Stimulated activated effector memory CD8-positive, alpha-beta T cell treated with anti-CD3 and anti-CD28 coated beads, Interleukin-12 subunit alpha, Interleukin-12 subunit beta, amount 100 ng/mL, for 72 hours (primary cell): ENCODE results near the gene ALDH7A1.
"Not testable (repeated sequence)": the region's sequence is repeated elsewhere in the genome, so short reads cannot be mapped to it uniquely, and the experiment has no call there.

ENCODE experiments used
- ATAC-seq: fragments of 150-1000 bp; cut with Tn5 transposase; 2 replicates; pipeline ENCODE4 v1.10.0; 2021
- DNase-seq, 2 donors: peaks; one replicate each; pipeline ENCODE4 v3.0.0; 2021 to 2022; ENCODE audit warnings: low spot score in 2 of 2
- H3K27ac Mint-ChIP-seq: one replicate; pipeline ENCODE4 v1.8.0; 2022; ENCODE audit warnings: mild to moderate bottlenecking, mixed read lengths
- H3K36me3 Mint-ChIP-seq: one replicate; pipeline ENCODE4 v1.8.0; 2022; ENCODE audit warnings: mild to moderate bottlenecking, mixed read lengths
- H3K4me1 Mint-ChIP-seq: one replicate; pipeline ENCODE4 v1.8.0; 2022; ENCODE audit warnings: mixed read lengths
- H3K4me3 Mint-ChIP-seq: one replicate; pipeline ENCODE4 v1.8.0; 2022; ENCODE audit warnings: mild to moderate bottlenecking, mixed read lengths
- H3K9me3 Mint-ChIP-seq: one replicate; pipeline ENCODE4 v1.8.0; 2022; ENCODE audit warnings: mixed read lengths

Gene ALDH7A1

GRCh38 chr5:126527158-126527557 lies 67.9 kb downstream of the ALDH7A1 start:
- H3K9me3 Mint-ChIP-seq = no peaks in the 10 kb centered on the region
- no peak overlapping the region for H3K27ac Mint-ChIP-seq
- no peak for ATAC-seq
- no peaks in the 10 kb centered on the region for H3K36me3 Mint-ChIP-seq
- H3K4me1 Mint-ChIP-seq = no peaks in the 10 kb centered on the region
- H3K4me3 Mint-ChIP-seq = no peak overlapping the region
- no peak for DNase-seq

GRCh38 chr5:126526493-126526892 lies 68.5 kb downstream of the ALDH7A1 start:
- Mint-ChIP-seq H3K4me3 (no peak overlapping the region), H3K4me1 (no peaks in the 10 kb centered on the region), H3K27ac (no peak overlapping the region), H3K36me3 (no peaks in the 10 kb centered on the region), H3K9me3 (no peaks in the 10 kb centered on the region)
- ATAC-seq (no peak), DNase-seq (no peak)

GRCh38 chr5:126525630-126526245 lies 69.3 kb downstream of the ALDH7A1 start:
- Mint-ChIP-seq H3K27ac (no peak overlapping the region), H3K4me3 (no peak overlapping the region), H3K36me3 (no peaks in the 10 kb centered on the region), H3K9me3 (no peaks in the 10 kb centered on the region), H3K4me1 (no peaks in the 10 kb centered on the region)
- no peak for ATAC-seq
- DNase-seq = no peak

GRCh38 chr5:126523818-126524510 lies 71.1 kb downstream of the ALDH7A1 start:
- H3K4me1 Mint-ChIP-seq = no peaks in the 10 kb centered on the region
- H3K9me3 Mint-ChIP-seq = no peaks in the 10 kb centered on the region
- ATAC-seq = no peak
- DNase-seq = no peak
- H3K4me3 Mint-ChIP-seq = no peak overlapping the region
- no peak overlapping the region for H3K27ac Mint-ChIP-seq
- no peaks in the 10 kb centered on the region for H3K36me3 Mint-ChIP-seq

GRCh38 chr5:126521130-126521529 lies 73.9 kb downstream of the ALDH7A1 start:
- no peak overlapping the region for H3K27ac Mint-ChIP-seq
- H3K9me3 Mint-ChIP-seq = no peaks in the 10 kb centered on the region
- no peak for DNase-seq
- H3K4me1 Mint-ChIP-seq = no peaks in the 10 kb centered on the region
- no peak overlapping the region for H3K4me3 Mint-ChIP-seq
- ATAC-seq = no peak
- H3K36me3 Mint-ChIP-seq = no peaks in the 10 kb centered on the region

- ATAC-seq = no peak
- Mint-ChIP-seq H3K36me3 (no peaks in the 10 kb centered on the region), H3K4me1 (no peaks in the 10 kb centered on the region), H3K4me3 (no peak overlapping the region), H3K27ac (no peak overlapping the region), H3K9me3 (no peaks in the 10 kb centered on the region)
- no peak for DNase-seq
Measured at GRCh38 chr5:126520593-126520953, 74.4 kb downstream of the ALDH7A1 start.

GRCh38 chr5:126519637-126520592 lies 75.1 kb downstream of the ALDH7A1 start:
- Mint-ChIP-seq H3K27ac (no peak overlapping the region), H3K9me3 (no peaks in the 10 kb centered on the region), H3K36me3 (no peaks in the 10 kb centered on the region), H3K4me3 (no peak overlapping the region), H3K4me1 (no peaks in the 10 kb centered on the region)
- no peak for ATAC-seq
- no peak for DNase-seq

GRCh38 chr5:126519223-126519622 lies 75.8 kb downstream of the ALDH7A1 start:
- H3K27ac Mint-ChIP-seq, H3K4me3 Mint-ChIP-seq, DNase-seq, H3K4me1 Mint-ChIP-seq, ATAC-seq, H3K9me3 Mint-ChIP-seq, H3K36me3 Mint-ChIP-seq: not testable (repeated sequence)

GRCh38 chr5:126516852-126517251 lies 78.2 kb downstream of the ALDH7A1 start:
- H3K9me3 Mint-ChIP-seq = no peaks in the 10 kb centered on the region
- H3K4me3 Mint-ChIP-seq = no peak overlapping the region
- ATAC-seq (no peak), DNase-seq (no peak)
- no peaks in the 10 kb centered on the region for H3K4me1 Mint-ChIP-seq
- H3K36me3 Mint-ChIP-seq = no peaks in the 10 kb centered on the region
- H3K27ac Mint-ChIP-seq = no peak overlapping the region

GRCh38 chr5:126516133-126516532 lies 78.9 kb downstream of the ALDH7A1 start:
- no peak overlapping the region for H3K27ac Mint-ChIP-seq
- DNase-seq = no peak
- H3K4me3 Mint-ChIP-seq = no peak overlapping the region
- no peaks in the 10 kb centered on the region for H3K9me3 Mint-ChIP-seq
- H3K36me3 Mint-ChIP-seq = no peaks in the 10 kb centered on the region
- H3K4me1 Mint-ChIP-seq = no peaks in the 10 kb centered on the region
- no peak for ATAC-seq

- H3K27ac Mint-ChIP-seq = no peak overlapping the region
- no peaks in the 10 kb centered on the region for H3K4me1 Mint-ChIP-seq
- no peak overlapping the region for H3K4me3 Mint-ChIP-seq
- ATAC-seq (no peak), DNase-seq (no peak)
- H3K36me3 Mint-ChIP-seq = no peaks in the 10 kb centered on the region
- H3K9me3 Mint-ChIP-seq = no peaks in the 10 kb centered on the region
Measured at GRCh38 chr5:126515337-126515736, 79.7 kb downstream of the ALDH7A1 start.

- DNase-seq = no peak
- Mint-ChIP-seq H3K27ac (no peak overlapping the region), H3K4me3 (no peak overlapping the region), H3K36me3 (no peaks in the 10 kb centered on the region), H3K4me1 (no peaks in the 10 kb centered on the region), H3K9me3 (no peaks in the 10 kb centered on the region)
- ATAC-seq = no peak
Measured at GRCh38 chr5:126514558-126515141, 80.4 kb downstream of the ALDH7A1 start.

- ATAC-seq (no peak), DNase-seq (no peak)
- Mint-ChIP-seq H3K9me3 (no peaks in the 10 kb centered on the region), H3K27ac (no peak overlapping the region), H3K4me1 (peaks cover 1% of the 10 kb centered on the region), H3K36me3 (no peaks in the 10 kb centered on the region), H3K4me3 (no peak overlapping the region)
Measured at GRCh38 chr5:126514131-126514557, 80.9 kb downstream of the ALDH7A1 start.

GRCh38 chr5:126513703-126514102 lies 81.3 kb downstream of the ALDH7A1 start:
- ATAC-seq = no peak
- Mint-ChIP-seq H3K4me1 (peaks cover 6% of the 10 kb centered on the region), H3K27ac (no peak overlapping the region), H3K9me3 (no peaks in the 10 kb centered on the region), H3K36me3 (no peaks in the 10 kb centered on the region), H3K4me3 (no peak overlapping the region)
- DNase-seq = no peak

GRCh38 chr5:126513302-126513701 lies 81.7 kb downstream of the ALDH7A1 start:
- H3K9me3 Mint-ChIP-seq = no peaks in the 10 kb centered on the region
- H3K4me1 Mint-ChIP-seq = peaks cover 10% of the 10 kb centered on the region
- DNase-seq (no peak), ATAC-seq (no peak)
- H3K4me3 Mint-ChIP-seq = no peak overlapping the region
- H3K27ac Mint-ChIP-seq = no peak overlapping the region
- H3K36me3 Mint-ChIP-seq = no peaks in the 10 kb centered on the region
